Cardiac fibroblast (primary cell): ENCODE measurements around the gene AURKB.
"Not testable (repeated sequence)": the region's sequence is repeated elsewhere in the genome, so short reads cannot be mapped to it uniquely, and the experiment has no call there.

ENCODE experiments used
- DNase-seq, 2 donors: peaks; one replicate each; pipeline versions ENCODE4 v3.0.0 to v3.0.0-alpha.2; 2010; ENCODE audit warnings: low read depth in 2 of 2
- H3K4me3 ChIP-seq, 2 donors: replicated peaks in 1 of 2; 1 replicate in 1 of 2; 2 replicates in 1 of 2; pipeline ENCODE4 v1.5.1; 2011; ENCODE audit warnings: low read depth in 2 of 2, low read length in 2 of 2, mild to moderate bottlenecking in 2 of 2, moderate library complexity in 1 of 2
- TF ChIP-seq, protein P1 (sequence below): IDR thresholded peaks from one replicate; pipeline ENCODE4 v1.5.1; 2011; ENCODE audit warnings: low read depth, mild to moderate bottlenecking, low read length, inconsistent platforms

Gene AURKB

GRCh38 chr17:8221663-8222379, 11.4 kb upstream of the AURKB start:
- peak; percentile 90 to 96 for DNase-seq
- TF ChIP-seq, protein P1, sequence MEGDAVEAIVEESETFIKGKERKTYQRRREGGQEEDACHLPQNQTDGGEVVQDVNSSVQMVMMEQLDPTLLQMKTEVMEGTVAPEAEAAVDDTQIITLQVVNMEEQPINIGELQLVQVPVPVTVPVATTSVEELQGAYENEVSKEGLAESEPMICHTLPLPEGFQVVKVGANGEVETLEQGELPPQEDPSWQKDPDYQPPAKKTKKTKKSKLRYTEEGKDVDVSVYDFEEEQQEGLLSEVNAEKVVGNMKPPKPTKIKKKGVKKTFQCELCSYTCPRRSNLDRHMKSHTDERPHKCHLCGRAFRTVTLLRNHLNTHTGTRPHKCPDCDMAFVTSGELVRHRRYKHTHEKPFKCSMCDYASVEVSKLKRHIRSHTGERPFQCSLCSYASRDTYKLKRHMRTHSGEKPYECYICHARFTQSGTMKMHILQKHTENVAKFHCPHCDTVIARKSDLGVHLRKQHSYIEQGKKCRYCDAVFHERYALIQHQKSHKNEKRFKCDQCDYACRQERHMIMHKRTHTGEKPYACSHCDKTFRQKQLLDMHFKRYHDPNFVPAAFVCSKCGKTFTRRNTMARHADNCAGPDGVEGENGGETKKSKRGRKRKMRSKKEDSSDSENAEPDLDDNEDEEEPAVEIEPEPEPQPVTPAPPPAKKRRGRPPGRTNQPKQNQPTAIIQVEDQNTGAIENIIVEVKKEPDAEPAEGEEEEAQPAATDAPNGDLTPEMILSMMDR: no peak
- H3K4me3 ChIP-seq: peak overlapping the region; percentile 63 to 64

DNA sequence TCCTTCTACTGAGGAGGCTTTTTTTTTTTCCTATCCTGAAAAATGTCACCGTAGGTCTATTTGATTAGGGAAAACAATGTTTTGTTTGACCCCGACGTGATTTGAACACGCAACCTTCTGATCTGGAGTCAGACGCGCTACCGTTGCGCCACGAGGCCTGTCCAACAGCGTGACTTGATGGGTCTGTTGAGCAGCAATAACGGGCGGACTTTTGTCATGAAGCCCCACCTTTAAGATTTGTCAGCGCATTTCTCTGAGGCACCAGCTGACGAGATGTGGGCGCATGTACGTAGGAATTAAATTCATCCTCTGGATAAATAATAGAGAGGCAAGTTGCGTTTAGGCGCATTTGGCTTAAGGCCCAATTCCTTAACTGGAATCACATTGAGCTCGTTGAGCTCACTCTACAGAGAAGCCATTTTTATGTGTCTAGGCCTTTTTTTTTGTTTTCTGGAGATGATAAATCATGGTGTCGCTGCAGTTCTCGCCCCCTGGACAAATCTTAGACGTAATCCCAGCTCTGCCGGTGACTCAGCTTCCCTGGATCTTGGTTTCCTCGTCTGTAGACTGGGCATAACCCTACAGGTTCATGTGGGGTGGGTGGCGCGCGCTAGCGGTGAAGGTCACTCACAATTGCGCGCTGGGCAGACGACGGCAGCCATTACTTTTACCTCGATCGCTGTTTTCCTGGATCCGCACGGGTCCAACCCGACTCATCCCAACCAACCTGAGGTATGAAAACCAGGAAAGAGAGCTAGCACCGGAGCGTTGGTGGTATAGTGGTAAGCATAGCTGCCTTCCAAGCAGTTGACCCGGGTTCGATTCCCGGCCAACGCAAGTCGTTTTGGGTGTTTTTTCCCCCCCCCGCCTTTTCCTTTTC, 10.6 kb upstream of the AURKB start:
- TF ChIP-seq, protein P1: no peak
- peak; percentile 93 to 96 for DNase-seq

DNA sequence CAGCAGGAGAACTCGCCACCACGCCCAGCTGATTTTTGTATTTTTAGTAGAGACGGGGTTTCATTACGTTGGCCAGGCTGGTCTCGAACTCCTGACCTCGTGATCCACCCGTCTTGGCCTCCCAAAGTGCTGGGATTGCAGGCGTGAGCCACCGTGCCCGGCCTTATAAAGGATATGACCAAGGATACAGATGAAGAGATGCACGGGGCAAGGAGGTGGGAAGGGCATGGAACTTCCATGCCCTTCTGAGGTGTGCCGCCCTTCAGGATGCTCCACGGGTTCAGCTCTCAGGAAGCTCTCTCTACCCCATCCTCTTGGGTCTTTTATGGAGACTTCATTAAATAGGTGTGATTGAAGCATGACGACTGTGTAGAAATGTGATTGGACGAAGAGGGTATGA, 3.6 kb upstream of the AURKB start:
- not testable (repeated sequence) for H3K4me3 ChIP-seq, DNase-seq

More for the DNA sequence above, 10.6 kb upstream of the AURKB start:
- peak overlapping the region; percentile 63 to 64 for H3K4me3 ChIP-seq

DNA sequence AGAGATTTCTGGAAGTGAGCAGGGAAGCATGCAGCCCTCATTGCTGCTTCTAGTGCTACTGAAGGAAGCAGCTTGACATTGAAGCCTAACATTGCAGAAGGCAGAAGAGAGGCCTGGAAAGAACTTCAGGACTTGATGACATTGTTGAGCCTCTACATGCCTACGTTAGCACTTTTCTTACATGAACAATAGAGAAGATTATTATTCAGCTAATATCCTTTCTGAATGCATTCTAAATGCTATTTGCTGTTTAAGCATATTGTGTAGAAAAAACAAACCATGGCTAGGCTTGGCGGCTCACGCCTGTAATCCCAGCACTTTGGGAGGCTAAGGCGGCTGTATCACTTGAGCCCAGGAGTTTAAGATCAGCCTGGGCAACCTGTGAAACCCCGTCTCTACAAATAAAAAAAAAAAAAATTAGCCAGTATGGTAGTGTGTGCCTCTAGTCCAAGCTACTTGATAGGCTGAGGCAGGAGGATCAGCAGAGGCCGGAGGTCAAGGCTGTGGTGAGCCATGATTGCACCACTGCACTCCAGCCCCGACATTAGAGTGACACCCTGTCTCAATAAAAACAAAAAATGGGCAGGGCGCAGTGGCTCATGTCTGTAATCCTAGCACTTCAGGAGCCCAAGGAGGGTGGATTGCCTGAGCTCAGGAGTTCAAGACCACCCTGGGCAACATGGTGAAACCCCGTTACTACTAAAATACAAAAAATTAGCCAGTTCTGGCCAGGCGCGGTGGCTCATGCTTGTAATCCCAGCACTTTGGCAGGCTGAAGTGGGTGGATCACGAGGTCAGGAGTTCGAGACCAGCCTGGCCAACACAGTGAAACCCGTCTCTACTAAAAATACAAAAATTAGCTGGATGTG, 2.2 kb upstream of the AURKB start:
- H3K4me3 ChIP-seq: no peak overlapping the region
- TF ChIP-seq, protein P1: no peak
- peak in 1 of 2 donors; percentile 33 for DNase-seq

DNA sequence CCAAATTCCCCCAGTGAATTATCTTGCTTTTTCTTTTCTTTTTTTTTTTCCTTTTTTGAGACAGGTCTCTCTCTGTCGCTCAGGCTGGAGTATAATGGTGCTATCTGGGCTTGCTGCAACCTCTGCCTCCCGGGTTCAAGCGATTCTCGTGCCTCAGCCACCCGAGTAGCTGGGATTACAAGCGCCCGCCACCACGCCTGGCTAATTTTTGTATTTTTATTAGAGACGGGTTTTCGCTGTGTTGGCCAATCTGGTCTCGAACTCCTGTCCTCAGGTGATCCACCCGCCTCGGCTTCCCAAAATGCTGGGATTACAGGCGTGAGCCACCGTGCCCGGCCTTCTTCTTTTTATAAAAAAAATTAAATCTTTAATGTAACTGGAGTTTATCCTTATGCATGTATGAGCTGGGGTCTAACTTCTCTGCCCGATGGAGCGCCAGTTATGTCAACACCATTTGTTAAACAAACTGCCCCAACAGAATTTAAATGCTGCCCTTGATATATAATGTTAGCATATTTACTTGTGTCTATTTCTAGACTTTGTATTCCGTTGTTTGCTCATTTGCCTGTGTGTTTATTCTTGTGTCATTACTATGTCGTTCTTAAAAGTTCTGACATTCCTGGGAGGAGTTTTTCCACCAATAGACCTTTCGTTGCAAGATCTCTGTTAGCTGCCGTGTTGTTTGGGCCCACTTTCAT, 535 bp upstream of the AURKB start:
- DNase-seq: peak in 1 of 2 donors; percentile 23
- peak overlapping the region; percentile 84 to 86 for H3K4me3 ChIP-seq
- TF ChIP-seq, protein P1: no peak

GRCh38 chr17:8206536-8206935, 3.8 kb downstream of the AURKB start:
- TF ChIP-seq, protein P1: no peak
- no peak for DNase-seq
- H3K4me3 ChIP-seq: no peak overlapping the region
